ENCODE results near the gene GNAO1. TPM values are rescaled to one million over a fixed set of nuclear protein-coding genes. Genes with fewer than 3 reads are reported as not detected.

The GNAO1 gene
- total RNA-seq, 1 experiment from 2014 or later = not detected

GRCh38 chr16:56345406-56346050 is 154.2 kb downstream of the GNAO1 start:
- no peaks in the 10 kb centered on the region for H3K4me1 Mint-ChIP-seq (ENCODE audit: low read depth, unreplicated experiment)

GRCh38 chr16:56346131-56346890 is 155.0 kb downstream of the GNAO1 start:
- H3K36me3 Mint-ChIP-seq (ENCODE audit: insufficient read depth, unreplicated experiment) = peaks cover 5% of the 10 kb centered on the region
- intact Hi-C loops (cut with micrococcal nuclease; ENCODE audit: unreplicated experiment) = no loop called here
- H3K4me3 Mint-ChIP-seq (ENCODE audit: low read depth, unreplicated experiment) = no peak overlapping the region
- no peaks in the 10 kb centered on the region for H3K4me1 Mint-ChIP-seq (ENCODE audit: low read depth, unreplicated experiment)
- DNase-seq = no peak
- H3K9me3 Mint-ChIP-seq (ENCODE audit: low read depth, unreplicated experiment) = no peaks in the 10 kb centered on the region
- no peak overlapping the region for H3K27ac Mint-ChIP-seq (ENCODE audit: unreplicated experiment)
- CTCF ChIA-PET = interaction anchor here (1.0 kb wide), 1 partner anchor 10 kb away, joined by 4 read pairs; no protein-coding TSS in a partner anchor
- TF ChIP-seq, protein P1, sequence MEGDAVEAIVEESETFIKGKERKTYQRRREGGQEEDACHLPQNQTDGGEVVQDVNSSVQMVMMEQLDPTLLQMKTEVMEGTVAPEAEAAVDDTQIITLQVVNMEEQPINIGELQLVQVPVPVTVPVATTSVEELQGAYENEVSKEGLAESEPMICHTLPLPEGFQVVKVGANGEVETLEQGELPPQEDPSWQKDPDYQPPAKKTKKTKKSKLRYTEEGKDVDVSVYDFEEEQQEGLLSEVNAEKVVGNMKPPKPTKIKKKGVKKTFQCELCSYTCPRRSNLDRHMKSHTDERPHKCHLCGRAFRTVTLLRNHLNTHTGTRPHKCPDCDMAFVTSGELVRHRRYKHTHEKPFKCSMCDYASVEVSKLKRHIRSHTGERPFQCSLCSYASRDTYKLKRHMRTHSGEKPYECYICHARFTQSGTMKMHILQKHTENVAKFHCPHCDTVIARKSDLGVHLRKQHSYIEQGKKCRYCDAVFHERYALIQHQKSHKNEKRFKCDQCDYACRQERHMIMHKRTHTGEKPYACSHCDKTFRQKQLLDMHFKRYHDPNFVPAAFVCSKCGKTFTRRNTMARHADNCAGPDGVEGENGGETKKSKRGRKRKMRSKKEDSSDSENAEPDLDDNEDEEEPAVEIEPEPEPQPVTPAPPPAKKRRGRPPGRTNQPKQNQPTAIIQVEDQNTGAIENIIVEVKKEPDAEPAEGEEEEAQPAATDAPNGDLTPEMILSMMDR (IDR thresholded peaks at IDR 0.05; ENCODE audit: unreplicated experiment) = no peak
- peaks cover 35% of the 10 kb centered on the region for H3K27me3 Mint-ChIP-seq (ENCODE audit: unreplicated experiment)
- no TSS peak for BruUV-seq (replicated peaks)

More at GRCh38 chr16:56345406-56346050, 154.2 kb downstream of the GNAO1 start:
- DNase-seq = no peak
- TF ChIP-seq, protein P1 (IDR thresholded peaks at IDR 0.05; ENCODE audit: unreplicated experiment) = no peak
- no peaks in the 10 kb centered on the region for H3K9me3 Mint-ChIP-seq (ENCODE audit: low read depth, unreplicated experiment)
- no TSS peak for BruUV-seq (replicated peaks)
- peaks cover 5% of the 10 kb centered on the region for H3K36me3 Mint-ChIP-seq (ENCODE audit: insufficient read depth, unreplicated experiment)
- no peak overlapping the region for H3K27ac Mint-ChIP-seq (ENCODE audit: unreplicated experiment)
- no peak overlapping the region for H3K4me3 Mint-ChIP-seq (ENCODE audit: low read depth, unreplicated experiment)
- CTCF ChIA-PET = interaction anchor here (1.2 to 1.4 kb wide), 2 partner anchors 11 to 13 kb away, joined by 5 read pairs; no protein-coding TSS in a partner anchor
- H3K27me3 Mint-ChIP-seq (ENCODE audit: unreplicated experiment) = peaks cover 35% of the 10 kb centered on the region
- intact Hi-C loops (cut with micrococcal nuclease; ENCODE audit: unreplicated experiment) = no loop called here

DNA sequence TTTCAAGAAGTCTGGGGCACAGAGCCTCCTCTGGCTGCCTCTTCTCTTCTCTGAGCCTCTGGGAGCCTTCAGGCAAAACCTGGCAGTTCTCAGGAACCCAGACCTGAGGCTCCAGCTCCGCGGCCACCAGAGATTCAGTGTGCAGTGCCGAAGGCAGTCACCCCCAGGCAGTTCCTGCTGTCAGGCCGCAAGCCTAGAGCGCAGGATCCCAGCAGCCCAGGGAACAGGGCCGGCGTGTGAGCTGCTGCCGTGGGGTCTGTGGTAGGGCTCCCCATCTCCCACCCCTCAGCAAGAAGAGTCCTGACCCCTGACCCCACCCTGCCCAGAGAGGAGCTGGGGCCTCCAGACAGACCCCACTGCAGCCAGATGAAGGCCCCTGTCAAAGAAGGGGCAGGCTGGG is 155.9 kb downstream of the GNAO1 start:
- Mint-ChIP-seq H3K9me3 (ENCODE audit: low read depth, unreplicated experiment) (no peaks in the 10 kb centered on the region), H3K4me3 (ENCODE audit: low read depth, unreplicated experiment) (no peak overlapping the region), H3K36me3 (ENCODE audit: insufficient read depth, unreplicated experiment) (peaks cover 5% of the 10 kb centered on the region), H3K27me3 (ENCODE audit: unreplicated experiment) (peaks cover 43% of the 10 kb centered on the region), H3K27ac (ENCODE audit: unreplicated experiment) (no peak overlapping the region), H3K4me1 (ENCODE audit: low read depth, unreplicated experiment) (no peaks in the 10 kb centered on the region)
- CTCF ChIA-PET = interaction anchor here (1.0 kb wide), 1 partner anchor 9 kb away, joined by 4 read pairs; no protein-coding TSS in a partner anchor
- no TSS peak for BruUV-seq (replicated peaks)
- intact Hi-C loops (cut with micrococcal nuclease; ENCODE audit: unreplicated experiment) = no loop called here
- no peak for DNase-seq
- TF ChIP-seq, protein P1 (IDR thresholded peaks at IDR 0.05; ENCODE audit: unreplicated experiment) = no peak

DNA sequence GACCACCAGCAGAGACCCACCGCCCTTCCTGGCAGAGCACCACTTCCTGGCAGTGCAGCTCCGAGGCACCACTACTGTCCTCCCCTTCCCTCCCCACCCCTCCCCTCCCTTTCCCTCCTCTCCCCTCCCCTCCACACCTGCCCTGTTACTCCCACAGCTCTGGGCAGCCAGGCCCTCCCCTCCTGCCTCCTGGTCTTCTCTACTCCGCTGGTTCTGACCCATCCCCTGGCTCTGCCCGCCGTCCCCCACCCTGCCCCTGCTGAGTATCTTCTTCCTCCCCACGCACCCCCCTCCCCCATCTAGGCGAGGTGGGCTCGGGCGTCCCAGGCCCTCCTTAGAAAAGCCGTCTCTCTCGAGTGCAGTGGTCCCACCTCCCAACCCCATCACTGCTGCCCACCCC is 156.4 kb downstream of the GNAO1 start:
- CTCF ChIA-PET = no interaction called here
- Mint-ChIP-seq H3K27ac (ENCODE audit: unreplicated experiment) (no peak overlapping the region), H3K4me1 (ENCODE audit: low read depth, unreplicated experiment) (no peaks in the 10 kb centered on the region), H3K36me3 (ENCODE audit: insufficient read depth, unreplicated experiment) (peaks cover 5% of the 10 kb centered on the region), H3K4me3 (ENCODE audit: low read depth, unreplicated experiment) (no peak overlapping the region), H3K27me3 (ENCODE audit: unreplicated experiment) (peaks cover 48% of the 10 kb centered on the region), H3K9me3 (ENCODE audit: low read depth, unreplicated experiment) (no peaks in the 10 kb centered on the region)
- intact Hi-C loops (cut with micrococcal nuclease; ENCODE audit: unreplicated experiment) = no loop called here
- DNase-seq = no peak
- TF ChIP-seq, protein P1 (IDR thresholded peaks at IDR 0.05; ENCODE audit: unreplicated experiment) = no peak
- no TSS peak for BruUV-seq (replicated peaks)
